Measurements from ENCODE around the gene NPFF.

- TF ChIP-seq CTCF (IDR thresholded peaks at IDR 0.05 in 8 of 11, conservative IDR thresholded peaks at IDR 0.05 in 3 of 11) (peak in 6 of 11 experiments; percentile 6 to 45 (median 21)), POLR2A (IDR thresholded peaks at IDR 0.05) (peak in 2 of 3 donors; percentile 7 to 69)
These were observed 6.3 kb downstream of the NPFF start, which contains the start of gene TARBP2 for GRCh38 chr12:53500776-53501614.

Data from spleen (tissue), 7 donors.